ENCODE results near the gene SLC16A7. TPM values are rescaled to one million over a fixed set of nuclear protein-coding genes. Genes with fewer than 3 reads are reported as not detected.

SLC16A7 gene
- total RNA-seq, 4 donors from 2014 or later: 34.7 to 59.4 (median 53.8) TPM

GRCh38 chr12:59575826-59576225 lies 20.0 kb upstream of the SLC16A7 start:
- Histone ChIP-seq H3K9me3 (no peaks in the 10 kb centered on the region), H3K27ac (no peak overlapping the region), H3K36me3 (no peaks in the 10 kb centered on the region), H3K4me3 (no peak overlapping the region), H3K4me1 (no peaks in the 10 kb centered on the region), H3K27me3 (no peaks in the 10 kb centered on the region)
- TF ChIP-seq POLR2AphosphoS5 (IDR thresholded peaks at IDR 0.05) (no peak), POLR2A (IDR thresholded peaks at IDR 0.05) (no peak), CTCF (IDR thresholded peaks at IDR 0.05) (no peak), EP300 (IDR thresholded peaks at IDR 0.05) (no peak)
- WGBS: 88% methylated on average over 2 of the region's 2 CpGs
- DNase-seq (ENCODE audit: low spot score in 2 of 2): no peak

- H3K36me3 ChIP-seq: no peaks in the 10 kb centered on the region
- H3K4me3 ChIP-seq: no peak overlapping the region
- H3K27me3 ChIP-seq: no peaks in the 10 kb centered on the region
- no peaks in the 10 kb centered on the region for H3K4me1 ChIP-seq
- no peaks in the 10 kb centered on the region for H3K9me3 ChIP-seq
- TF ChIP-seq CTCF (IDR thresholded peaks at IDR 0.05) (no peak), POLR2AphosphoS5 (IDR thresholded peaks at IDR 0.05) (no peak), POLR2A (IDR thresholded peaks at IDR 0.05) (no peak), EP300 (IDR thresholded peaks at IDR 0.05) (no peak)
- 89% methylated on average over 1 of the region's 1 CpG for WGBS
- H3K27ac ChIP-seq: no peak overlapping the region
- no peak for DNase-seq (ENCODE audit: low spot score in 2 of 2)
These were observed 17.6 kb upstream of the SLC16A7 start for GRCh38 chr12:59578254-59578653.

GRCh38 chr12:59579631-59580030 lies 16.2 kb upstream of the SLC16A7 start:
- 48% methylated on average over 2 of the region's 2 CpGs for WGBS
- H3K27me3 ChIP-seq: no peaks in the 10 kb centered on the region
- no peaks in the 10 kb centered on the region for H3K36me3 ChIP-seq
- no peak overlapping the region for H3K27ac ChIP-seq
- H3K4me1 ChIP-seq: no peaks in the 10 kb centered on the region
- no peaks in the 10 kb centered on the region for H3K9me3 ChIP-seq
- DNase-seq (ENCODE audit: low spot score in 2 of 2): no peak
- no peak overlapping the region for H3K4me3 ChIP-seq
- no peak for TF ChIP-seq CTCF (IDR thresholded peaks at IDR 0.05)
- TF ChIP-seq POLR2A (IDR thresholded peaks at IDR 0.05): no peak
- TF ChIP-seq EP300 (IDR thresholded peaks at IDR 0.05): no peak
- no peak for TF ChIP-seq POLR2AphosphoS5 (IDR thresholded peaks at IDR 0.05)

- Histone ChIP-seq H3K27me3 (no peaks in the 10 kb centered on the region), H3K4me3 (no peak overlapping the region), H3K27ac (no peak overlapping the region), H3K4me1 (no peaks in the 10 kb centered on the region), H3K36me3 (no peaks in the 10 kb centered on the region), H3K9me3 (no peaks in the 10 kb centered on the region)
- TF ChIP-seq POLR2AphosphoS5 (IDR thresholded peaks at IDR 0.05) (no peak), POLR2A (IDR thresholded peaks at IDR 0.05) (no peak), EP300 (IDR thresholded peaks at IDR 0.05) (no peak), CTCF (IDR thresholded peaks at IDR 0.05) (no peak)
- 49% methylated on average over 2 of the region's 2 CpGs for WGBS
- no peak for DNase-seq (ENCODE audit: low spot score in 2 of 2)
These were observed 15.8 kb upstream of the SLC16A7 start for GRCh38 chr12:59580050-59580449.

GRCh38 chr12:59583003-59583712 lies 12.7 kb upstream of the SLC16A7 start:
- Histone ChIP-seq H3K4me1 (no peaks in the 10 kb centered on the region), H3K4me3 (no peak overlapping the region), H3K27ac (no peak overlapping the region), H3K9me3 (no peaks in the 10 kb centered on the region), H3K27me3 (no peaks in the 10 kb centered on the region), H3K36me3 (no peaks in the 10 kb centered on the region)
- TF ChIP-seq CTCF (IDR thresholded peaks at IDR 0.05) (no peak), EP300 (IDR thresholded peaks at IDR 0.05) (no peak), POLR2A (IDR thresholded peaks at IDR 0.05) (no peak), POLR2AphosphoS5 (IDR thresholded peaks at IDR 0.05) (no peak)
- 45% methylated on average over 1 of the region's 1 CpG for WGBS
- no peak for DNase-seq (ENCODE audit: low spot score in 2 of 2)
